HepG2 (cell line): ENCODE data around the gene LTBR. TPM values are rescaled to one million over a fixed set of nuclear protein-coding genes. Genes with fewer than 3 reads are reported as not detected.

Source experiments
- AGO1 ChIP-seq: fragments of 200-400 bp; formaldehyde crosslinking; IDR thresholded peaks from 2 replicates; pipeline ENCODE4 v1.6.1; 2017; ENCODE audit warnings: mild to moderate bottlenecking, low read depth, low read length, moderate library complexity; ENCODE audit not compliant: poor library complexity, severe bottlenecking
- ATF2 ChIP-seq: sonication (generic); formaldehyde crosslinking; IDR thresholded peaks from 2 replicates; pipeline ENCODE4 v1.4.0; 2020; ENCODE audit warnings: missing genetic modification reagents
- BRD4 ChIP-seq: sonication (generic); formaldehyde crosslinking; IDR thresholded peaks from 2 replicates; pipeline ENCODE4 v1.4.0; 2020; ENCODE audit warnings: missing genetic modification reagents
- DMAP1 ChIP-seq: IDR thresholded peaks from 2 replicates; pipeline ENCODE4 v1.6.1; 2016
- E2F1 ChIP-seq: sonication (generic); formaldehyde crosslinking; IDR thresholded peaks from 2 replicates; pipeline ENCODE4 v1.5.0; 2020; ENCODE audit warnings: missing genetic modification reagents
- ELF1 ChIP-seq: sonication (generic); formaldehyde crosslinking; IDR thresholded peaks from 2 replicates; pipeline ENCODE4 v1.4.0; 2020; ENCODE audit warnings: missing genetic modification reagents
- FOSL1 ChIP-seq: sonication (generic); formaldehyde crosslinking; IDR thresholded peaks from 2 replicates; pipeline ENCODE4 v1.9.0; 2021; ENCODE audit warnings: missing genetic modification reagents, borderline replicate concordance
- FOXJ3 ChIP-seq: sonication (generic); formaldehyde crosslinking; IDR thresholded peaks from 2 replicates; pipeline ENCODE4 v1.4.0; 2020; ENCODE audit warnings: missing genetic modification reagents, mild to moderate bottlenecking, borderline replicate concordance
- IRF2 ChIP-seq: IDR thresholded peaks from 2 replicates; pipeline ENCODE4 v1.6.1; 2018; ENCODE audit warnings: missing genetic modification reagents, missing compliant biosample characterization
- KDM4B ChIP-seq: sonication (generic); formaldehyde crosslinking; IDR thresholded peaks from 2 replicates; pipeline ENCODE4 v1.4.0; 2020; ENCODE audit warnings: missing genetic modification reagents
- MYC ChIP-seq: sonication (generic); formaldehyde crosslinking; IDR thresholded peaks from 2 replicates; pipeline ENCODE4 v1.9.0; 2021; ENCODE audit warnings: missing genetic modification reagents, borderline replicate concordance
- MZF1 ChIP-seq: sonication (generic); formaldehyde crosslinking; IDR thresholded peaks from 2 replicates; pipeline ENCODE4 v1.8.1; 2023; ENCODE audit warnings: mild to moderate bottlenecking, missing genetic modification reagents, borderline replicate concordance
- NR2F1 ChIP-seq, 2 experiments: fragments of 450-650 bp in 1 of 2; formaldehyde crosslinking in 1 of 2; IDR thresholded peaks; 2 replicates each; pipeline versions ENCODE4 v1.5.0 to v1.6.1; 2016 to 2020; ENCODE audit warnings: mild to moderate bottlenecking in 1 of 2, missing compliant biosample characterization in 1 of 2, missing genetic modification reagents in 1 of 2, moderate library complexity in 1 of 2
- RCOR2 ChIP-seq: IDR thresholded peaks from 2 replicates; pipeline ENCODE4 v1.6.1; 2016; ENCODE audit warnings: missing biosample characterization, missing genetic modification reagents
- SALL2 ChIP-seq: sonication (generic); formaldehyde crosslinking; IDR thresholded peaks from 2 replicates; pipeline ENCODE4 v1.8.1; 2023; ENCODE audit warnings: mild to moderate bottlenecking, missing genetic modification reagents, inconsistent platforms
- TAF1 ChIP-seq: sonication (generic); formaldehyde crosslinking; IDR thresholded peaks from 2 replicates; pipeline ENCODE4 v1.4.0; 2020; ENCODE audit warnings: missing genetic modification reagents
- TBL1XR1 ChIP-seq: fragments of 150-350 bp; IDR thresholded peaks from 2 replicates; pipeline ENCODE4 v1.6.1; 2014; ENCODE audit warnings: borderline replicate concordance, low read length; ENCODE audit not compliant: partially characterized antibody
- TFE3 ChIP-seq: IDR thresholded peaks from 2 replicates; pipeline ENCODE4 v1.6.1; 2016
- TMF1 ChIP-seq: sonication (generic); formaldehyde crosslinking; IDR thresholded peaks from 2 replicates; pipeline ENCODE4 v1.8.1; 2022; ENCODE audit warnings: low read depth, missing genetic modification reagents
- ZC3H4 ChIP-seq: sonication (generic); formaldehyde crosslinking; IDR thresholded peaks from 2 replicates; pipeline ENCODE4 v1.4.0; 2020; ENCODE audit warnings: missing genetic modification reagents, borderline replicate concordance
- ZIK1 ChIP-seq: sonication (generic); formaldehyde crosslinking; IDR thresholded peaks from 2 replicates; pipeline ENCODE4 v1.5.0; 2020; ENCODE audit warnings: mild to moderate bottlenecking, low read depth, missing genetic modification reagents, borderline replicate concordance
- ZNF160 ChIP-seq: sonication (generic); formaldehyde crosslinking; IDR thresholded peaks from 2 replicates; pipeline ENCODE4 v1.8.0; 2022; ENCODE audit warnings: mild to moderate bottlenecking, inconsistent platforms, missing genetic modification reagents
- ZNF225 ChIP-seq: sonication (generic); formaldehyde crosslinking; IDR thresholded peaks from 2 replicates; pipeline ENCODE4 v1.4.0; 2020; ENCODE audit warnings: mild to moderate bottlenecking, missing genetic modification reagents
- ZNF274 ChIP-seq: sonication (generic); formaldehyde crosslinking; IDR thresholded peaks from 2 replicates; pipeline ENCODE4 v1.5.1; 2020; ENCODE audit warnings: mild to moderate bottlenecking, missing genetic modification reagents
- ZNF335 ChIP-seq: sonication (generic); formaldehyde crosslinking; IDR thresholded peaks from 2 replicates; pipeline ENCODE4 v1.4.0; 2020; ENCODE audit warnings: missing genetic modification reagents
- ZNF441 ChIP-seq: sonication (generic); formaldehyde crosslinking; IDR thresholded peaks from 2 replicates; pipeline ENCODE4 v1.7.0; 2021; ENCODE audit warnings: missing genetic modification reagents, borderline replicate concordance
- ZNF543 ChIP-seq: sonication (generic); formaldehyde crosslinking; IDR thresholded peaks from 2 replicates; pipeline ENCODE4 v1.4.0; 2020; ENCODE audit warnings: mild to moderate bottlenecking, missing genetic modification reagents
- ZNF589 ChIP-seq: sonication (generic); formaldehyde crosslinking; conservative IDR thresholded peaks from 2 replicates; pipeline ENCODE4 v1.8.0; 2022; ENCODE audit warnings: mild to moderate bottlenecking, moderate library complexity, missing genetic modification reagents
- polyA plus RNA-seq, 8 experiments: library from polyadenylated mRNA; depleted of rRNA in 3 of 8; stranded (reverse) in 7 of 8; unstranded in 1 of 8; fragments of >200 nt; fragmentation: Illumina TruSeq in 4 of 8; extraction: Trizol in 4 of 8; gene quantifications; 2 replicates each; pipeline versions ENCODE4 v1.2.1 to v1.2.3, GENCODE V29; 2011 to 2016; ENCODE audit warnings: low read depth in 4 of 8, missing spikeins in 1 of 8, mixed read lengths in 1 of 8; ENCODE audit not compliant: insufficient read depth in 1 of 8
- total RNA-seq, 5 experiments: library from RNA; depleted of rRNA; stranded (reverse); fragments of >200 nt; fragmentation: Illumina TruSeq; extraction: Trizol; gene quantifications; 2 replicates each; pipeline ENCODE4 v1.2.3, GENCODE V29; 2016; ENCODE audit warnings: low read depth in 1 of 5

Gene LTBR
- total and polyA plus RNA-seq, 2 of the 13 experiments (the other 11 are each of a cell fraction or from before 2014, with no cell fraction given) = 31.4 to 34.8 TPM

- TF ChIP-seq AGO1 = no peak
- peak; percentile 26; the same call in 1 of the 2 replicates for TF ChIP-seq ZC3H4
- TF ChIP-seq RCOR2 (CRISPR knock-in tag) = peak; percentile 18
- peak; percentile 70; the same call in 1 of the 2 replicates for TF ChIP-seq TAF1 (CRISPR knock-in tag)
- TF ChIP-seq KDM4B (CRISPR knock-in tag) = no peak; the same call in 1 of the 2 replicates
- no peak for TF ChIP-seq MZF1
- TF ChIP-seq ZNF335 = no peak; the same call in 1 of the 2 replicates
- TF ChIP-seq ZNF274 (CRISPR knock-in tag) = peak; percentile 57; the same call in 1 of the 2 replicates
- TF ChIP-seq TMF1 (CRISPR knock-in tag) = no peak
- no peak for TF ChIP-seq TBL1XR1
- TF ChIP-seq ATF2 (CRISPR knock-in tag) = peak; percentile 48; the same call in 1 of the 2 replicates
- TF ChIP-seq ZNF160 (CRISPR knock-in tag) = 0 out of 2 replicates have a peak, but pooled peaks have one; percentile 70
- no peak for TF ChIP-seq ZNF589 (CRISPR knock-in tag)
- TF ChIP-seq ZNF543 = peak; percentile 89; the same call in 1 of the 2 replicates
- peak; percentile 76 for TF ChIP-seq MYC (CRISPR knock-in tag)
- peak; percentile 43 for TF ChIP-seq TFE3 (CRISPR knock-in tag)
- 0 out of 2 replicates have a peak, but pooled peaks have one; percentile 18 for TF ChIP-seq ZNF441 (CRISPR knock-in tag)
- peak; percentile 35; the same call in 1 of the 2 replicates for TF ChIP-seq BRD4
- peak; percentile 46 to 54; a peak in 2 of 4 replicates for TF ChIP-seq NR2F1 (CRISPR knock-in tag; IDR thresholded peaks at IDR 0.05)
- peak; percentile 84 for TF ChIP-seq SALL2 (CRISPR knock-in tag)
- TF ChIP-seq E2F1 = no peak
- TF ChIP-seq ELF1 (CRISPR knock-in tag) = peak; percentile 79
- TF ChIP-seq FOSL1 = no peak
- TF ChIP-seq ZIK1 (CRISPR knock-in tag) = peak; percentile 69; the same call in 1 of the 2 replicates
- peak; percentile 83 for TF ChIP-seq DMAP1 (CRISPR knock-in tag)
- peak; percentile 55; the same call in 1 of the 2 replicates for TF ChIP-seq IRF2 (CRISPR knock-in tag)
- peak; percentile 41; the same call in 1 of the 2 replicates for TF ChIP-seq ZNF225 (CRISPR knock-in tag)
- TF ChIP-seq FOXJ3 (CRISPR knock-in tag) = peak; percentile 81; the same call in 1 of the 2 replicates
These were observed 20.5 kb upstream of the LTBR start (continued) for GRCh38 chr12:6363330-6364043.
